MM.1S (cell line): Measurements from ENCODE around the gene TMEM59L.

Source experiments
- EZH2 ChIP-seq: fragments of 300-600 bp; sonication (generic); optimal IDR thresholded peaks from 2 replicates; pipeline ENCODE3; 2017; ENCODE audit warnings: low read depth, mild to moderate bottlenecking, antibody characterized with exemption, low read length, mixed read lengths
- EZH2phosphoT487 ChIP-seq: fragments of 300-600 bp; sonication (generic); IDR thresholded peaks from 2 replicates; pipeline ENCODE4 v1.6.1; 2018; ENCODE audit warnings: antibody characterized with exemption, low read length
- TF ChIP-seq, protein P1 (sequence below): fragments of 300-600 bp; sonication (generic); IDR thresholded peaks from 2 replicates; pipeline ENCODE4 v1.5.1; 2016; ENCODE audit warnings: antibody characterized with exemption, low read length, mixed read lengths

DNA sequence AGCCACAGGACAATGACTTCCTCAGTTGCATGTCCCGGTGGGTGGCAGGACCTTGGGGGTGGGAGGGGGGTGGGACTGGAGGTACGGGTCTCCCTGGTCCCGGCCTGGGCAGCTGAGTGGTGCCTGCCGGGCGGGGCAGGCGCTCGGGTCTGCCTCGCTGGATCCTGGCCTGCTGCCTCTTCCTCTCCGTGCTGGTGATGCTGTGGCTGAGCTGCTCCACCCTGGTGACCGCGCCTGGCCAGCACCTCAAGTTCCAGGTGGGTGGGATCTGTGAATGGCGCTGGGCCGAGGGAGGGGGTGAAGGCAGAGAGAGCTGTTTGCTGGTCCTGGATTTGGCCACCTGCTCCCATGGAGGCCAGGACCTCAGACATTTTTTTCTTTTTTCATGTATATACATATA, 5.6 kb downstream of the TMEM59L start:
- TF ChIP-seq, protein P1, sequence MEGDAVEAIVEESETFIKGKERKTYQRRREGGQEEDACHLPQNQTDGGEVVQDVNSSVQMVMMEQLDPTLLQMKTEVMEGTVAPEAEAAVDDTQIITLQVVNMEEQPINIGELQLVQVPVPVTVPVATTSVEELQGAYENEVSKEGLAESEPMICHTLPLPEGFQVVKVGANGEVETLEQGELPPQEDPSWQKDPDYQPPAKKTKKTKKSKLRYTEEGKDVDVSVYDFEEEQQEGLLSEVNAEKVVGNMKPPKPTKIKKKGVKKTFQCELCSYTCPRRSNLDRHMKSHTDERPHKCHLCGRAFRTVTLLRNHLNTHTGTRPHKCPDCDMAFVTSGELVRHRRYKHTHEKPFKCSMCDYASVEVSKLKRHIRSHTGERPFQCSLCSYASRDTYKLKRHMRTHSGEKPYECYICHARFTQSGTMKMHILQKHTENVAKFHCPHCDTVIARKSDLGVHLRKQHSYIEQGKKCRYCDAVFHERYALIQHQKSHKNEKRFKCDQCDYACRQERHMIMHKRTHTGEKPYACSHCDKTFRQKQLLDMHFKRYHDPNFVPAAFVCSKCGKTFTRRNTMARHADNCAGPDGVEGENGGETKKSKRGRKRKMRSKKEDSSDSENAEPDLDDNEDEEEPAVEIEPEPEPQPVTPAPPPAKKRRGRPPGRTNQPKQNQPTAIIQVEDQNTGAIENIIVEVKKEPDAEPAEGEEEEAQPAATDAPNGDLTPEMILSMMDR, result no peak
- TF ChIP-seq EZH2 (no peak), EZH2phosphoT487 (no peak)
